Vagina (tissue), 2 donors: ENCODE results near the gene PHLDB2. TPM values are rescaled to one million over a fixed set of nuclear protein-coding genes. Genes with fewer than 3 reads are reported as not detected.

Experiments
- DNase-seq, 2 donors: peaks; one replicate each; pipeline ENCODE4 v3.0.0-alpha.2; 2017; ENCODE audit errors: extremely low spot score in 2 of 2
- H3K27ac ChIP-seq: fragments of 200-600 bp; sonication (generic); one replicate; pipeline ENCODE4 v1.5.1; 2019
- H3K27me3 ChIP-seq: fragments of 200-600 bp; sonication (generic); one replicate; pipeline ENCODE4 v1.5.1; 2019
- H3K36me3 ChIP-seq, 2 donors: fragments of 200-600 bp; sonication (generic); one replicate each; pipeline ENCODE4 v1.5.1; 2017 to 2019
- H3K4me1 ChIP-seq: fragments of 200-600 bp; sonication (generic); one replicate; pipeline ENCODE4 v1.5.1; 2019
- H3K4me3 ChIP-seq, 2 donors: fragments of 200-600 bp; sonication (generic); 1 replicate in 1 of 2; 2 replicates in 1 of 2; pipeline ENCODE4 v1.5.1; 2016 to 2019
- H3K9me3 ChIP-seq: fragments of 200-600 bp; sonication (generic); one replicate; pipeline ENCODE4 v1.5.1; 2019
- POLR2A ChIP-seq, 2 donors: fragments of 450-650 bp; IDR thresholded peaks; one replicate each; pipeline ENCODE4 v1.6.1; 2017; ENCODE audit warnings: antibody characterized with exemption in 2 of 2, mild to moderate bottlenecking in 2 of 2, moderate library complexity in 2 of 2
- POLR2AphosphoS5 ChIP-seq, 2 donors: sonication (generic); formaldehyde crosslinking; IDR thresholded peaks; one replicate each; pipeline ENCODE4 v1.9.0; 2017; ENCODE audit warnings: antibody characterized with exemption in 2 of 2, mild to moderate bottlenecking in 2 of 2, low read depth in 1 of 2; ENCODE audit not compliant: insufficient read depth in 1 of 2
- intact Hi-C: fragments of 100-400 bp; cut with DNase I; formaldehyde crosslinking; loops from one replicate; pipeline ENCODE4 v1.15.1; 2023
- total RNA-seq: library from RNA; depleted of rRNA; stranded (reverse); fragments of >200 nt; gene quantifications from one replicate; pipeline ENCODE4 v1.2.3, GENCODE V29; 2016
- TF ChIP-seq, protein P1 (sequence below), 3 experiments: fragments of 450-650 bp in 2 of 3; fragments of 200-600 bp in 1 of 3; sonication (generic) in 1 of 3; IDR thresholded peaks; one replicate each; pipeline ENCODE4 v1.5.1; 2017 to 2019; ENCODE audit warnings: antibody characterized with exemption in 3 of 3, mild to moderate bottlenecking in 2 of 3, moderate library complexity in 2 of 3

PHLDB2 gene
- total RNA-seq, 1 donor from 2014 or later = 66.8 TPM

DNA sequence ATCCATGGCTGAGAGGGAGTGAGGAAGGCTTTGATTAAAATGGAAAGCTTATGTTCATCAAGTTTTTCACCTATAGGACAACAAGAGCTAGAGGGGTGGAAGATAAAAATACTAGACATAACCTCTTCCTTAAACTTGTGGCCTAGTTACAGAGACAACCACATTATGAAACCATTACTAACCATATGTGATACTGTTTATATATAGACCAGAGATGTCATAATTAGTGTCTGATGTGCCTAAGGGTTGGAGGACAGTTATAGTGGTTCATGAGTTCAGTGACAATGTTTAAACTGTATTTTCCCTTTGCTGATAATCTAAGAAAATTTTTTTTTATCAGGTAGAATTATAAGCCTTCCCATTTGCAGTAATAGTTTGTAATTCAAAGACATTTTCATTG, 23.7 kb downstream of the PHLDB2 start:
- intact Hi-C loops = no loop called here

DNA sequence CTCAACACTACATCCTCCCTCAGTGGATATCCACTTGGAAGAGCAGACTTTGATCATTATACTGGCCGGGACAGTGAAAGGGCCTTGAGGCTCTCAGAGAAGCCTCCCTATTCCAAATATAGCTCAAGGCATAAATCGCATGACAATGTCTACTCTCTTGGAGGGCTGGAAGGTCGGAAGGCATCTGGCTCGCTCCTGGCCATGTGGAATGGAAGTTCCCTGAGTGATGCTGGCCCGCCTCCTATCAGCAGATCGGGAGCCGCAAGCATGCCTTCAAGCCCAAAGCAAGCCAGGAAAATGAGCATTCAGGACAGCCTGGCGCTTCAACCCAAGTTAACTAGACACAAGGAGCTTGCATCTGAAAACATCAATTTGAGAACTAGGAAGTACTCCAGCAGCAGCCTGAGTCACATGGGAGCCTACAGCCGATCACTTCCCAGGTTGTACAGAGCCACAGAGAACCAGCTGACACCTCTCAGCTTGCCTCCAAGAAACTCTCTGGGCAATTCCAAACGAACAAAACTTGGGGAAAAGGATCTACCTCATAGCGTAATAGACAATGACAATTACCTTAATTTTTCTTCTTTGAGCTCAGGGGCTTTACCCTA, 25.4 kb downstream of the PHLDB2 start:
- H3K9me3 ChIP-seq = no peaks in the 10 kb centered on the region
- no peak overlapping the region for H3K27ac ChIP-seq
- no peaks in the 10 kb centered on the region for H3K27me3 ChIP-seq
- TF ChIP-seq POLR2A (IDR thresholded peaks at IDR 0.05) (no peak), POLR2AphosphoS5 (IDR thresholded peaks at IDR 0.05; ENCODE audit: insufficient read depth in 1 of 2, low read depth in 1 of 2) (no peak)
- TF ChIP-seq, protein P1, sequence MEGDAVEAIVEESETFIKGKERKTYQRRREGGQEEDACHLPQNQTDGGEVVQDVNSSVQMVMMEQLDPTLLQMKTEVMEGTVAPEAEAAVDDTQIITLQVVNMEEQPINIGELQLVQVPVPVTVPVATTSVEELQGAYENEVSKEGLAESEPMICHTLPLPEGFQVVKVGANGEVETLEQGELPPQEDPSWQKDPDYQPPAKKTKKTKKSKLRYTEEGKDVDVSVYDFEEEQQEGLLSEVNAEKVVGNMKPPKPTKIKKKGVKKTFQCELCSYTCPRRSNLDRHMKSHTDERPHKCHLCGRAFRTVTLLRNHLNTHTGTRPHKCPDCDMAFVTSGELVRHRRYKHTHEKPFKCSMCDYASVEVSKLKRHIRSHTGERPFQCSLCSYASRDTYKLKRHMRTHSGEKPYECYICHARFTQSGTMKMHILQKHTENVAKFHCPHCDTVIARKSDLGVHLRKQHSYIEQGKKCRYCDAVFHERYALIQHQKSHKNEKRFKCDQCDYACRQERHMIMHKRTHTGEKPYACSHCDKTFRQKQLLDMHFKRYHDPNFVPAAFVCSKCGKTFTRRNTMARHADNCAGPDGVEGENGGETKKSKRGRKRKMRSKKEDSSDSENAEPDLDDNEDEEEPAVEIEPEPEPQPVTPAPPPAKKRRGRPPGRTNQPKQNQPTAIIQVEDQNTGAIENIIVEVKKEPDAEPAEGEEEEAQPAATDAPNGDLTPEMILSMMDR (IDR thresholded peaks at IDR 0.05) = no peak
- no peak overlapping the region for H3K4me3 ChIP-seq
- intact Hi-C loops = no loop called here
- DNase-seq = no peak
- peaks cover 10% of the 10 kb centered on the region for H3K4me1 ChIP-seq
- no peaks in the 10 kb centered on the region for H3K36me3 ChIP-seq

More for the DNA sequence above, 23.7 kb downstream of the PHLDB2 start:
- DNase-seq = no peak
- Histone ChIP-seq H3K27me3 (no peaks in the 10 kb centered on the region), H3K36me3 (no peaks in the 10 kb centered on the region), H3K9me3 (no peaks in the 10 kb centered on the region), H3K27ac (no peak overlapping the region), H3K4me1 (peaks cover 10% of the 10 kb centered on the region), H3K4me3 (no peak overlapping the region)
- no peak for TF ChIP-seq POLR2A (IDR thresholded peaks at IDR 0.05)
- TF ChIP-seq, protein P1 (IDR thresholded peaks at IDR 0.05) = no peak
- no peak for TF ChIP-seq POLR2AphosphoS5 (IDR thresholded peaks at IDR 0.05; ENCODE audit: insufficient read depth in 1 of 2, low read depth in 1 of 2)

DNA sequence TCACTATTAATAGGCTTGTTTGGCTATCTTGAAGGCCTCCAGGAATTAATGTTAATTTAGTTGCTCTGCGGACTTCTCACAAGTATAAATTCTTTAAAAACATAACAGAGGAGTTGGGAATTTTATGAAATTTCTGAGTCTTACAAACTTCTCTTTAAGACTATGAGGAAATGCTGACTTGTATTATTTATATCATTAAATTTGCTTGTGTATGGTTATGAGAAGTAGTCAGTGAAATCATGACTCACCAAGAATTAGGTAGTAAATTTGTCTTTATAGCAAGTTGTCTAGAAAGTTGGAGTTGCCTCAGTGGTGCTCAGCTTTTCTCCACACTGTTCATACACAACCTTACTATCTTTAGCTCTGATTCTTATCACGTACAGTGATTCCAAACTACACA, 26.5 kb downstream of the PHLDB2 start:
- TF ChIP-seq POLR2AphosphoS5 (IDR thresholded peaks at IDR 0.05; ENCODE audit: insufficient read depth in 1 of 2, low read depth in 1 of 2) (no peak), POLR2A (IDR thresholded peaks at IDR 0.05) (no peak)
- Histone ChIP-seq H3K27ac (no peak overlapping the region), H3K4me1 (peaks cover 10% of the 10 kb centered on the region), H3K9me3 (no peaks in the 10 kb centered on the region), H3K4me3 (no peak overlapping the region), H3K36me3 (no peaks in the 10 kb centered on the region), H3K27me3 (no peaks in the 10 kb centered on the region)
- DNase-seq = no peak
- intact Hi-C loops = no loop called here

DNA sequence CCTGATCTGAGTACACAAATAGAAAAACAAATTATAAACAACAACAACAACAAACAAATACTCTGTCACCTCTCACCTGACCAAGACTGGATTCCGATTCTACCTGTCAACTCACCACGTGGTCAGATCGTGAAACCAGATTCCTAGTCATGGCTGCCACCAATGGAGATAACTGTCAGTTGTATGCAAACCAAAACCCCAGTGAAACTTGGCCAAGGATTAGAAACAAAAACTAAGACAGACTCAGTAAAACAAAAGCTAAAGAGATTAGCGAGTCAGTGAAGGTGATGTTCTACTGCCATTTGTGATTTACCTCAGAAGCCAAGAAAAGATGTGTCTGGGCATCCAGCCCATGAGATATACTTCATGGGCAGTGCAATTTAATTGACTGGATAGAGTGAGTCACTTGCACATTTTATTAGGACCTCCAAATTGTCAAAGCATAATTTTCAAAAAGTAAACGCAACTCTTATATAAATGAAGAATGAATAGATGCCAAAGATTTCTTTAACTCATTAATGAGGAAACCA, 31.1 kb downstream of the PHLDB2 start:
- intact Hi-C loops = no loop called here
- Histone ChIP-seq H3K27ac (no peak overlapping the region), H3K9me3 (no peaks in the 10 kb centered on the region), H3K27me3 (no peaks in the 10 kb centered on the region), H3K36me3 (no peaks in the 10 kb centered on the region), H3K4me1 (peaks cover 5% of the 10 kb centered on the region), H3K4me3 (no peak overlapping the region)
- TF ChIP-seq POLR2A (IDR thresholded peaks at IDR 0.05) (no peak), POLR2AphosphoS5 (IDR thresholded peaks at IDR 0.05; ENCODE audit: insufficient read depth in 1 of 2, low read depth in 1 of 2) (no peak)
- TF ChIP-seq, protein P1 (IDR thresholded peaks at IDR 0.05) = no peak
- DNase-seq = no peak

DNA sequence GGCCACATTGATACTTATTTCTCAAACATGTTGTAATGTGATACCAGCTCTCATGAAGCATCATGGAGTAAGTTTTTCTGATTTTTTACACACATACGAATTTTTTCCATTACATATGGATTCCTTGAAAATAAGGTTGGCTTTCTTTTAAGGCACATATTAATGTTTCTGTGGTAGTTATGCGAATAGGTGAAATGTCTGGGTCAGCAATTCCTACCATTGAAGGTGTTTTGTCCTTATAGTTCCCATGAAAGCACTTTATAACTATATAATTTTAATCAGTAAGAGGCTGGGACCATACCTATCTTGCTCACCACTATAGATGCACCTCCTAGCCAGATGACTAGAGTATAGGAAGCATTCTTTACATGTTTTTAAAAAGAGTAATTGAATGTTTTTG, 33.0 kb downstream of the PHLDB2 start:
- intact Hi-C loops = no loop called here
- no peaks in the 10 kb centered on the region for H3K27me3 ChIP-seq
- no peak for DNase-seq
- H3K27ac ChIP-seq = no peak overlapping the region
- H3K4me1 ChIP-seq = no peaks in the 10 kb centered on the region
- H3K9me3 ChIP-seq = no peaks in the 10 kb centered on the region
- H3K36me3 ChIP-seq = no peaks in the 10 kb centered on the region
- TF ChIP-seq POLR2AphosphoS5 (IDR thresholded peaks at IDR 0.05; ENCODE audit: insufficient read depth in 1 of 2, low read depth in 1 of 2) (no peak), POLR2A (IDR thresholded peaks at IDR 0.05) (no peak)
- TF ChIP-seq, protein P1 (IDR thresholded peaks at IDR 0.05) = no peak
- H3K4me3 ChIP-seq = no peak overlapping the region
